Measurements from ENCODE around the gene CCDC27. TPM values are rescaled to one million over a fixed set of nuclear protein-coding genes. Genes with fewer than 3 reads are reported as not detected.
"Not testable (repeated sequence)": the region's sequence is repeated elsewhere in the genome, so short reads cannot be mapped to it uniquely, and the experiment has no call there.

CCDC27 gene
- total RNA-seq, 1 donor from 2014 or later, result 0.08 TPM

GRCh38 chr1:3721955-3722465, 30.2 kb upstream of the CCDC27 start:
- Histone ChIP-seq H3K27ac (replicated peaks) (no peak overlapping the region), H3K27me3 (ENCODE audit: low read depth) (peaks cover 25% of the 10 kb centered on the region), H3K4me1 (peaks cover 28% of the 10 kb centered on the region), H3K9me3 (replicated peaks) (no peaks in the 10 kb centered on the region), H3K36me3 (no peaks in the 10 kb centered on the region), H3K4me3 (no peak overlapping the region)
- TF ChIP-seq CTCF (IDR thresholded peaks at IDR 0.05; ENCODE audit: borderline replicate concordance), result no peak
- DNase-seq, result no peak
- intact Hi-C loops (cut with micrococcal nuclease), result no loop called here

- Histone ChIP-seq H3K9me3 (replicated peaks) (no peaks in the 10 kb centered on the region), H3K36me3 (no peaks in the 10 kb centered on the region), H3K4me3 (no peak overlapping the region), H3K27me3 (ENCODE audit: low read depth) (peaks cover 25% of the 10 kb centered on the region), H3K4me1 (peaks cover 26% of the 10 kb centered on the region), H3K27ac (replicated peaks) (no peak overlapping the region)
- no peak for TF ChIP-seq CTCF (IDR thresholded peaks at IDR 0.05; ENCODE audit: borderline replicate concordance)
- intact Hi-C loops (cut with micrococcal nuclease), result no loop called here
- DNase-seq, result no peak
Observed at GRCh38 chr1:3722846-3723245, 29.4 kb upstream of the CCDC27 start.

GRCh38 chr1:3724416-3725030, 27.7 kb upstream of the CCDC27 start:
- H3K9me3 ChIP-seq (replicated peaks); intact Hi-C loops (cut with micrococcal nuclease); H3K27ac ChIP-seq (replicated peaks); H3K4me3 ChIP-seq; H3K4me1 ChIP-seq; H3K36me3 ChIP-seq: not testable (repeated sequence)
- TF ChIP-seq CTCF (IDR thresholded peaks at IDR 0.05; ENCODE audit: borderline replicate concordance), result peak; percentile 96
- DNase-seq, result peak; percentile 60
- peaks cover 35% of the 10 kb centered on the region for H3K27me3 ChIP-seq (ENCODE audit: low read depth)

GRCh38 chr1:3725366-3725765, 26.9 kb upstream of the CCDC27 start:
- Histone ChIP-seq H3K36me3 (no peaks in the 10 kb centered on the region), H3K9me3 (replicated peaks) (no peaks in the 10 kb centered on the region), H3K4me1 (peaks cover 5% of the 10 kb centered on the region), H3K27ac (replicated peaks) (no peak overlapping the region), H3K27me3 (ENCODE audit: low read depth) (peaks cover 43% of the 10 kb centered on the region), H3K4me3 (no peak overlapping the region)
- intact Hi-C loops (cut with micrococcal nuclease), result no loop called here
- TF ChIP-seq CTCF (IDR thresholded peaks at IDR 0.05; ENCODE audit: borderline replicate concordance), result no peak
- no peak for DNase-seq

GRCh38 chr1:3727042-3727824, 25.0 kb upstream of the CCDC27 start:
- no peaks in the 10 kb centered on the region for H3K36me3 ChIP-seq
- intact Hi-C loops (cut with micrococcal nuclease), result no loop called here
- no peak for DNase-seq
- peaks cover 62% of the 10 kb centered on the region for H3K27me3 ChIP-seq (ENCODE audit: low read depth)
- no peak overlapping the region for H3K4me3 ChIP-seq
- TF ChIP-seq CTCF (IDR thresholded peaks at IDR 0.05; ENCODE audit: borderline replicate concordance), result peak; percentile 56
- H3K9me3 ChIP-seq (replicated peaks), result no peaks in the 10 kb centered on the region
- no peak overlapping the region for H3K27ac ChIP-seq (replicated peaks)
- H3K4me1 ChIP-seq, result peaks cover 11% of the 10 kb centered on the region

All from left ventricle myocardium inferior (tissue), 1 donor.